Adrenal gland (tissue), 5 donors: Measurements from ENCODE around the gene FANCG.

Experiments
- POLR2A ChIP-seq, 2 donors: fragments of 450-650 bp; IDR thresholded peaks; one replicate each; pipeline ENCODE4 v1.6.1; 2017; ENCODE audit warnings: antibody characterized with exemption in 2 of 2, mild to moderate bottlenecking in 2 of 2, moderate library complexity in 1 of 2
- TF ChIP-seq, protein P1 (sequence below), 6 experiments: fragments of 450-650 bp in 4 of 6; fragments of 200-600 bp in 2 of 6; sonication (generic) in 1 of 6; IDR thresholded peaks; 1 replicate in 5 of 6; 2 replicates in 1 of 6; pipeline versions ENCODE4 v1.5.1 to v1.8.0; 2016 to 2021; ENCODE audit warnings: antibody characterized with exemption in 6 of 6, mild to moderate bottlenecking in 2 of 6, moderate library complexity in 1 of 6
- donor health status: DM: no; HTN: no; CAD: no.

DNA sequence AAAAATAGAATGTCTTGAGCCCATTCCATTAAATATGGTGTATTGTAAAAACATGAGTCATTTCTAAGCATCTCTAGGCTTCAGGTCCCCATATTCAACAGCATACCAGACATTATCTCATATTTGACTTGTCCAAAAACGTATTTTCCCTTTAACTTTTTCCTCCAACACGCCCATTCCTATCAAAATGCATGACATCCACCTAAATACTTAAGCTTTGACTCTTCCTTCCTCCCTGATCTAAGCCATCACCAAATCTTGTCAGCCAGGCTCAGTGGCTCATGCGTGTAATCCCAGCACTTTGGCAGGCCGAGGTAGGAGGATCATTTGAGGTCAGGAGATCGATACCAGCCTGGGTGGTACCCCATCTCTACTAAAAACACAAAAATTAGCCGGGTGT, 31.2 kb downstream of the FANCG start:
- TF ChIP-seq, protein P1, sequence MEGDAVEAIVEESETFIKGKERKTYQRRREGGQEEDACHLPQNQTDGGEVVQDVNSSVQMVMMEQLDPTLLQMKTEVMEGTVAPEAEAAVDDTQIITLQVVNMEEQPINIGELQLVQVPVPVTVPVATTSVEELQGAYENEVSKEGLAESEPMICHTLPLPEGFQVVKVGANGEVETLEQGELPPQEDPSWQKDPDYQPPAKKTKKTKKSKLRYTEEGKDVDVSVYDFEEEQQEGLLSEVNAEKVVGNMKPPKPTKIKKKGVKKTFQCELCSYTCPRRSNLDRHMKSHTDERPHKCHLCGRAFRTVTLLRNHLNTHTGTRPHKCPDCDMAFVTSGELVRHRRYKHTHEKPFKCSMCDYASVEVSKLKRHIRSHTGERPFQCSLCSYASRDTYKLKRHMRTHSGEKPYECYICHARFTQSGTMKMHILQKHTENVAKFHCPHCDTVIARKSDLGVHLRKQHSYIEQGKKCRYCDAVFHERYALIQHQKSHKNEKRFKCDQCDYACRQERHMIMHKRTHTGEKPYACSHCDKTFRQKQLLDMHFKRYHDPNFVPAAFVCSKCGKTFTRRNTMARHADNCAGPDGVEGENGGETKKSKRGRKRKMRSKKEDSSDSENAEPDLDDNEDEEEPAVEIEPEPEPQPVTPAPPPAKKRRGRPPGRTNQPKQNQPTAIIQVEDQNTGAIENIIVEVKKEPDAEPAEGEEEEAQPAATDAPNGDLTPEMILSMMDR (IDR thresholded peaks at IDR 0.05): no peak
- no peak for TF ChIP-seq POLR2A (IDR thresholded peaks at IDR 0.05)
